ENCODE results near the gene DOLPP1. TPM values are rescaled to one million over a fixed set of nuclear protein-coding genes. Genes with fewer than 3 reads are reported as not detected.
"Not testable (repeated sequence)": the region's sequence is repeated elsewhere in the genome, so short reads cannot be mapped to it uniquely, and the experiment has no call there.

The DOLPP1 gene
- polyA plus RNA-seq (2011; rRNA removed) (13.7 and 17.6 TPM in 2 replicates), polyA minus RNA-seq (2011; rRNA and poly(A)+ RNA removed) (7.0 and 12.2 TPM in 2 replicates)

GRCh38 chr9:129080601-129081387 is at the start of gene DOLPP1:
TSS of gene DOLPP1 (plus strand) at chr9:129081111. CDS start at chr9:129081132, 21 bp downstream.
- no peak for TF ChIP-seq CTCF (IDR thresholded peaks at IDR 0.05; ENCODE audit: insufficient read depth, low read depth, low read length)
- H3K27me3 ChIP-seq (ENCODE audit: control insufficient read depth, insufficient read depth, low read length), result no peaks in the 10 kb centered on the region
- peak; percentile 98 for DNase-seq (ENCODE audit: low read depth)
- ChIA-PET CTCF (interaction anchor here (1.3 to 1.5 kb wide), 2 partner anchors 21 to 22 kb away, joined by 3 to 5 read pairs; no protein-coding TSS in a partner anchor), POLR2A (interaction anchor here (0.5 to 0.6 kb wide), 2 partner anchors 239 to 316 kb away, joined by 4 to 5 read pairs; no protein-coding TSS in a partner anchor)
- H3K4me3 ChIP-seq (ENCODE audit: low read depth, low read length), result peak within 1 kb of the TSS; percentile 84
- no peaks in the 10 kb centered on the region; the same call in none of the 2 replicates for H3K36me3 ChIP-seq (ENCODE audit: control insufficient read depth, insufficient read depth, low read length)

GRCh38 chr9:129031514-129031913 is 49.4 kb upstream of the DOLPP1 start:
- H3K27me3 ChIP-seq (ENCODE audit: control insufficient read depth, insufficient read depth, low read length), result no peaks in the 10 kb centered on the region
- DNase-seq (ENCODE audit: low read depth), result no peak
- ChIA-PET CTCF (no interaction called here), POLR2A (no interaction called here)
- no peak for TF ChIP-seq CTCF (IDR thresholded peaks at IDR 0.05; ENCODE audit: insufficient read depth, low read depth, low read length)
- H3K36me3 ChIP-seq (ENCODE audit: control insufficient read depth, insufficient read depth, low read length), result no peaks in the 10 kb centered on the region
- no peak overlapping the region for H3K4me3 ChIP-seq (ENCODE audit: low read depth, low read length)

- H3K27me3 ChIP-seq (ENCODE audit: control insufficient read depth, insufficient read depth, low read length), result no peaks in the 10 kb centered on the region
- no peak overlapping the region for H3K4me3 ChIP-seq (ENCODE audit: low read depth, low read length)
- no peak for TF ChIP-seq CTCF (IDR thresholded peaks at IDR 0.05; ENCODE audit: insufficient read depth, low read depth, low read length)
- CTCF ChIA-PET, result no interaction called here
- DNase-seq (ENCODE audit: low read depth), result no peak
- no peaks in the 10 kb centered on the region for H3K36me3 ChIP-seq (ENCODE audit: control insufficient read depth, insufficient read depth, low read length)
- POLR2A ChIA-PET, result no interaction called here
Measured at GRCh38 chr9:129032541-129033159, 48.3 kb upstream of the DOLPP1 start.

GRCh38 chr9:129033216-129033615 is 47.7 kb upstream of the DOLPP1 start:
- DNase-seq (ENCODE audit: low read depth), result no peak
- H3K4me3 ChIP-seq (ENCODE audit: low read depth, low read length), result no peak overlapping the region
- POLR2A ChIA-PET, result no interaction called here
- CTCF ChIA-PET, result no interaction called here
- no peaks in the 10 kb centered on the region; the same call in 1 of the 2 replicates for H3K36me3 ChIP-seq (ENCODE audit: control insufficient read depth, insufficient read depth, low read length)
- no peak for TF ChIP-seq CTCF (IDR thresholded peaks at IDR 0.05; ENCODE audit: insufficient read depth, low read depth, low read length)
- H3K27me3 ChIP-seq (ENCODE audit: control insufficient read depth, insufficient read depth, low read length), result no peaks in the 10 kb centered on the region

GRCh38 chr9:129035838-129036237 is 45.1 kb upstream of the DOLPP1 start:
- not testable (repeated sequence) for H3K27me3 ChIP-seq (ENCODE audit: control insufficient read depth, insufficient read depth, low read length); DNase-seq (ENCODE audit: low read depth); H3K36me3 ChIP-seq (ENCODE audit: control insufficient read depth, insufficient read depth, low read length)
- peak overlapping the region; percentile 28 for H3K4me3 ChIP-seq (ENCODE audit: low read depth, low read length)
- ChIA-PET CTCF (interaction anchor here (0.5 kb wide), 1 partner anchor 19 kb away, joined by 3 read pairs; no protein-coding TSS in a partner anchor), POLR2A (interaction anchor here (0.6 kb wide), 1 partner anchor 177 kb away, joined by 5 read pairs; no protein-coding TSS in a partner anchor)
